Measurements from ENCODE around the gene RNF8.
"Not testable (repeated sequence)": the region's sequence is repeated elsewhere in the genome, so short reads cannot be mapped to it uniquely, and the experiment has no call there.

The RNF8 gene

GRCh38 chr6:37334047-37334446 lies 19.7 kb upstream of the RNF8 start:
- H3K27ac Mint-ChIP-seq, result no peak overlapping the region
- no peaks in the 10 kb centered on the region for H3K27me3 Mint-ChIP-seq (ENCODE audit: low read depth)
- no peak for DNase-seq (ENCODE audit: low spot score)
- peaks cover 5% of the 10 kb centered on the region for H3K4me1 Mint-ChIP-seq (ENCODE audit: low read depth)
- peaks cover 22% of the 10 kb centered on the region for H3K36me3 Mint-ChIP-seq (ENCODE audit: low read depth)
- no peaks in the 10 kb centered on the region for H3K9me3 Mint-ChIP-seq
- no peak overlapping the region for H3K4me3 Mint-ChIP-seq

DNA sequence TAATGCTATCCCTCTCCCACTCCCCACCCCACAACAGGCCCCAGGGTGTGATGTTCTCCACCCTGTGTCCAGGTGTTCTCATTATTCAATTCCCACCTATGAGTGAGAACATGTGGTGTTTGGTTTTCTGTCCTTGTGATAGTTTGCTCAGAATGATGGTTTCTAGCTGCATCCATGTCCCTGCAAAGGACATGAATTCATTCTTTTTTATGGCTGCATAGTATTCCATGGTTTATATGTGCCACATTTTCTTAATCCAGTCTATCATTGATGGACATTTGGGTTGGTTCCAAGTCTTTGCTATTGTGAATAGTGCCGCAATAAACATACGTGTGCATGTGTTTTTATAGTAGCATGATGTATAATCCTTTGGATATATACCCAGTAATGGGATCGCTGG lies 15.5 kb upstream of the RNF8 start:
- not testable (repeated sequence) for H3K36me3 Mint-ChIP-seq (ENCODE audit: low read depth); H3K4me1 Mint-ChIP-seq (ENCODE audit: low read depth); H3K27ac Mint-ChIP-seq; H3K4me3 Mint-ChIP-seq; H3K9me3 Mint-ChIP-seq; DNase-seq (ENCODE audit: low spot score); H3K27me3 Mint-ChIP-seq (ENCODE audit: low read depth)

GRCh38 chr6:37338745-37339255 lies 15.0 kb upstream of the RNF8 start:
- DNase-seq (ENCODE audit: low spot score), result no peak
- peak overlapping the region; percentile 22 for H3K27ac Mint-ChIP-seq
- peaks cover 13% of the 10 kb centered on the region for H3K27me3 Mint-ChIP-seq (ENCODE audit: low read depth)
- no peaks in the 10 kb centered on the region for H3K4me1 Mint-ChIP-seq (ENCODE audit: low read depth)
- H3K9me3 Mint-ChIP-seq, result no peaks in the 10 kb centered on the region
- H3K4me3 Mint-ChIP-seq, result no peak overlapping the region
- H3K36me3 Mint-ChIP-seq (ENCODE audit: low read depth), result peaks cover 4% of the 10 kb centered on the region

DNA sequence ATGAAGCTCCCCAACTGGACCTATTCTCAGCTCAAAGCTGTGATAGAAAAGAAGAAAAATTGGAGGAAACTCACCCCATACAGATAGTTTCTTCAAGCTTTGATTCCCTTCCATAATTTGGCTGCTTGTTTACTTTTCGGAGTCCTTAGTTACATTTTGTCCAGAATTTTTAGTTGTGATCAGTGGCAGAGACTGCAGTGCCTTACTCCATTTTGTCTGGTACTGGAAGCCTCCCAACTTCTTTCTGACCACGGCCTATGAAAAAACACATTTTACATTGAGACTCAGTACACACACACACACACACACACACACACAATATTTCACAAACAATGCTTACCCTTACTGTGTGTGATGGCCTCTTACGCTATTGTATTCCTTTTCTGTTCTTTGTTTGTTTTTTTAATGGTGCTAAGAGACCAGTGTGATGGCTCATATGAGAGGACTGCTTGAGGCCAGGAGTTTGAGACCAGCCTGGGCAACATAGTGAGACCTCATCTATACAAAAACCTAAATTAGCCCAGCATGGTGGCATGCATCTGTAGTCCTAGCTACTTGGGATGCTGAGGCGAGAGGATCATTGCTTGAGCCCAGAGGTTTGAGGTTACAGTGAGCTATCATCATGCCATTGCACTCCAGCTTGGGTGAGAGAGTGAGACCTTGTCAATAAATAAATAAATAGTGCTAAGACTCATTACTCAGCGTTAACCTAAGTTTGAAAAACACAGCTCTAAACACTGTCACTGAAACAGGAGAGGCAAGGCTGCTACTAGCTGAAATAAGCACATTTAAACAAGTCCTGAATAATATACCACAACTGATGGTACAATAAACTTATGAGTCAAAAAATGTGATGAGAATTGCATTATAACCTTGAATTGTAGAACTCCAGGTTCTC lies 13.8 kb upstream of the RNF8 start:
- no peak for DNase-seq (ENCODE audit: low spot score)
- Mint-ChIP-seq H3K27me3 (ENCODE audit: low read depth) (peaks cover 19% of the 10 kb centered on the region), H3K4me1 (ENCODE audit: low read depth) (peaks cover 4% of the 10 kb centered on the region), H3K27ac (no peak overlapping the region), H3K9me3 (no peaks in the 10 kb centered on the region), H3K36me3 (ENCODE audit: low read depth) (no peaks in the 10 kb centered on the region), H3K4me3 (no peak overlapping the region)

GRCh38 chr6:37340639-37340943 lies 13.2 kb upstream of the RNF8 start:
- Mint-ChIP-seq H3K36me3 (ENCODE audit: low read depth) (no peaks in the 10 kb centered on the region), H3K27me3 (ENCODE audit: low read depth) (peaks cover 19% of the 10 kb centered on the region), H3K27ac (no peak overlapping the region), H3K9me3 (no peaks in the 10 kb centered on the region), H3K4me1 (ENCODE audit: low read depth) (peaks cover 4% of the 10 kb centered on the region), H3K4me3 (no peak overlapping the region)
- DNase-seq (ENCODE audit: low spot score), result no peak

- peaks cover 28% of the 10 kb centered on the region for H3K27me3 Mint-ChIP-seq (ENCODE audit: low read depth)
- no peak overlapping the region for H3K27ac Mint-ChIP-seq
- H3K4me1 Mint-ChIP-seq (ENCODE audit: low read depth), result peaks cover 4% of the 10 kb centered on the region
- DNase-seq (ENCODE audit: low spot score), result no peak
- no peaks in the 10 kb centered on the region for H3K9me3 Mint-ChIP-seq
- H3K4me3 Mint-ChIP-seq, result no peak overlapping the region
- H3K36me3 Mint-ChIP-seq (ENCODE audit: low read depth), result no peaks in the 10 kb centered on the region
Measured at GRCh38 chr6:37343248-37343647, 10.5 kb upstream of the RNF8 start.

- no peaks in the 10 kb centered on the region for H3K36me3 Mint-ChIP-seq (ENCODE audit: low read depth)
- no peaks in the 10 kb centered on the region for H3K9me3 Mint-ChIP-seq
- H3K4me1 Mint-ChIP-seq (ENCODE audit: low read depth), result peaks cover 4% of the 10 kb centered on the region
- peak overlapping the region; percentile 6 for H3K27ac Mint-ChIP-seq
- H3K4me3 Mint-ChIP-seq, result no peak overlapping the region
- no peak for DNase-seq (ENCODE audit: low spot score)
- peaks cover 28% of the 10 kb centered on the region for H3K27me3 Mint-ChIP-seq (ENCODE audit: low read depth)
Measured at GRCh38 chr6:37344308-37344707, 9.5 kb upstream of the RNF8 start.

- H3K9me3 Mint-ChIP-seq; H3K4me1 Mint-ChIP-seq (ENCODE audit: low read depth); H3K27ac Mint-ChIP-seq; H3K36me3 Mint-ChIP-seq (ENCODE audit: low read depth); DNase-seq (ENCODE audit: low spot score); H3K4me3 Mint-ChIP-seq: not testable (repeated sequence)
- H3K27me3 Mint-ChIP-seq (ENCODE audit: low read depth), result peaks cover 28% of the 10 kb centered on the region
Measured at GRCh38 chr6:37345804-37346203, 8.0 kb upstream of the RNF8 start.

- Mint-ChIP-seq H3K9me3 (no peaks in the 10 kb centered on the region), H3K4me1 (ENCODE audit: low read depth) (peaks cover 4% of the 10 kb centered on the region), H3K27ac (no peak overlapping the region), H3K4me3 (no peak overlapping the region), H3K36me3 (ENCODE audit: low read depth) (no peaks in the 10 kb centered on the region), H3K27me3 (ENCODE audit: low read depth) (peaks cover 25% of the 10 kb centered on the region)
- no peak for DNase-seq (ENCODE audit: low spot score)
Measured at GRCh38 chr6:37347177-37347576, 6.6 kb upstream of the RNF8 start.

GRCh38 chr6:37347670-37348111 lies 6.1 kb upstream of the RNF8 start:
- Mint-ChIP-seq H3K36me3 (ENCODE audit: low read depth) (no peaks in the 10 kb centered on the region), H3K4me3 (no peak overlapping the region), H3K4me1 (ENCODE audit: low read depth) (peaks cover 7% of the 10 kb centered on the region), H3K9me3 (no peaks in the 10 kb centered on the region), H3K27ac (no peak overlapping the region), H3K27me3 (ENCODE audit: low read depth) (peaks cover 21% of the 10 kb centered on the region)
- DNase-seq (ENCODE audit: low spot score), result no peak

DNA sequence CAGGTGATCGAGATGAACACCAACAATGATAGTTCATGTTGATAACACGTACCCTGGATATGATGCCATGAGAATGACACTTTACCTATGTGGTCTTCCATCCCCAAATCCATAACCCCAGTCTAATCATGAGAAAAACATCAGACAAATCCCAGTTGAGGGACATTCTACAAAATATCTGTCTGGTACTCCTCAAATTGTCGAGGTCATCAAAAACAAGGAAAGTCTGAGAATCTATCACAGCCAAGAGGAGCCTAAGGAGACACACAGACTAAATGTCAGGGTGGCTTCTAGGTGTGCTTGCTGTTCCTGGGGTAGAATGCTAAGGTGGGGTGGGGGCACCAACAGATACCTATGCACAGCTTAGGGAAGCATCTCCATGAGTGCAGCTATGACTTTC lies 2.8 kb upstream of the RNF8 start:
- Mint-ChIP-seq H3K36me3 (ENCODE audit: low read depth) (peaks cover 7% of the 10 kb centered on the region), H3K4me3 (no peak overlapping the region), H3K27me3 (ENCODE audit: low read depth) (peaks cover 12% of the 10 kb centered on the region), H3K27ac (no peak overlapping the region), H3K4me1 (ENCODE audit: low read depth) (peaks cover 20% of the 10 kb centered on the region), H3K9me3 (no peaks in the 10 kb centered on the region)
- no peak for DNase-seq (ENCODE audit: low spot score)

- Mint-ChIP-seq H3K36me3 (ENCODE audit: low read depth) (peaks cover 7% of the 10 kb centered on the region), H3K4me1 (ENCODE audit: low read depth) (peaks cover 21% of the 10 kb centered on the region), H3K9me3 (no peaks in the 10 kb centered on the region), H3K27me3 (ENCODE audit: low read depth) (peaks cover 5% of the 10 kb centered on the region), H3K4me3 (peak overlapping the region; percentile 10), H3K27ac (no peak overlapping the region)
- DNase-seq (ENCODE audit: low spot score), result no peak
Measured at GRCh38 chr6:37352384-37352783, 1.4 kb upstream of the RNF8 start.

GRCh38 chr6:37354526-37355384 lies 972 bp downstream of the RNF8 start:
- H3K27me3 Mint-ChIP-seq (ENCODE audit: low read depth), result peaks cover 3% of the 10 kb centered on the region
- peak overlapping the region; percentile 93 for H3K4me3 Mint-ChIP-seq
- H3K36me3 Mint-ChIP-seq (ENCODE audit: low read depth), result peaks cover 7% of the 10 kb centered on the region
- peak; percentile 8 for DNase-seq (ENCODE audit: low spot score)
- peaks cover 23% of the 10 kb centered on the region for H3K4me1 Mint-ChIP-seq (ENCODE audit: low read depth)
- H3K9me3 Mint-ChIP-seq, result no peaks in the 10 kb centered on the region
- peak overlapping the region; percentile 88 for H3K27ac Mint-ChIP-seq

- H3K36me3 Mint-ChIP-seq (ENCODE audit: low read depth), result peaks cover 13% of the 10 kb centered on the region
- no peak overlapping the region for H3K27ac Mint-ChIP-seq
- DNase-seq (ENCODE audit: low spot score), result no peak
- no peaks in the 10 kb centered on the region for H3K9me3 Mint-ChIP-seq
- H3K4me1 Mint-ChIP-seq (ENCODE audit: low read depth), result peaks cover 23% of the 10 kb centered on the region
- no peak overlapping the region for H3K4me3 Mint-ChIP-seq
- peaks cover 3% of the 10 kb centered on the region for H3K27me3 Mint-ChIP-seq (ENCODE audit: low read depth)
Measured at GRCh38 chr6:37357288-37357687, 3.5 kb downstream of the RNF8 start.
